WTC11 (cell line): ENCODE measurements around the gene SDF4. TPM values are rescaled to one million over a fixed set of nuclear protein-coding genes. Genes with fewer than 3 reads are reported as not detected.

ENCODE experiments used
- JAZF1 ChIP-seq: fragments of 250-450 bp; sonication (Bioruptor Pico); IDR thresholded peaks from 2 replicates; pipeline ENCODE4 v1.9.0; 2021; ENCODE audit warnings: moderate library complexity, mild to moderate bottlenecking, inconsistent platforms
- ZNF219 ChIP-seq: sonication (generic); formaldehyde crosslinking; IDR thresholded peaks from 2 replicates; pipeline ENCODE4 v1.8.0; 2023; ENCODE audit warnings: missing genetic modification reagents, mild to moderate bottlenecking, borderline replicate concordance
- microRNA-seq: library from miRNA; unstranded; fragments of <30 nt; microRNA quantifications from one replicate; pipeline ENCODE4 v1.2.0, GENCODE V29; 2022; ENCODE audit warnings: borderline number of aligned reads
- total RNA-seq: library from RNA; stranded (reverse); gene quantifications from 3 replicates; pipeline ENCODE4 v1.2.3, GENCODE V29; 2021
- TF ChIP-seq, protein P1 (sequence below): sonication (generic); formaldehyde crosslinking; IDR thresholded peaks from 2 replicates; pipeline ENCODE4 v1.8.1; 2022; ENCODE audit warnings: mild to moderate bottlenecking, missing genetic modification reagents, moderate library complexity, borderline replicate concordance
- TF ChIP-seq, protein P2 (sequence below): fragments of 250-450 bp; sonication (Bioruptor Pico); IDR thresholded peaks from 2 replicates; pipeline ENCODE4 v1.9.0; 2021; ENCODE audit warnings: mild to moderate bottlenecking

Gene SDF4
- total RNA-seq, 1 experiment from 2014 or later = 101 TPM

DNA sequence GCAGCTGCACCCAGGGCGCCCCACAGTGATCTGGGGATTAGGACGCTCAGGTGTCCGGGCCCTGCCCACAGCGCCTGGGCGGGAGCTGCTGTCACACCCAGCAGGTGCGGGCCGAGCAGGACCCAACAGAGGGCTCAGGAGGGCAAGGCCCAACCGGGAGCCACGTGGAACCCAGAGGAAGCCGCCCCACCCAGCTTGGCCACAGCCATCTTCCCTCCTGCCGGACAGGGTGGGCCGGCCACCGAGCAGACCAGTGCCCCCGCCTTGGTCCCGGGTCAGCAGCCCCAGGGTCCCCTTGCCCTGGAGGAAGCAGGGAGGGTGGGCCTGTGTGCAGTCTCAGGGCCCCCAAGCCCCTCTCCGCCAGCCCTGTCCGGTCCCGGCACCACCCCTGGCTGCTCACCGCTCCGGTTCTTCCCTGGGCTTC lies 64.4 kb downstream of the SDF4 start (continued):
- TF ChIP-seq, protein P1, sequence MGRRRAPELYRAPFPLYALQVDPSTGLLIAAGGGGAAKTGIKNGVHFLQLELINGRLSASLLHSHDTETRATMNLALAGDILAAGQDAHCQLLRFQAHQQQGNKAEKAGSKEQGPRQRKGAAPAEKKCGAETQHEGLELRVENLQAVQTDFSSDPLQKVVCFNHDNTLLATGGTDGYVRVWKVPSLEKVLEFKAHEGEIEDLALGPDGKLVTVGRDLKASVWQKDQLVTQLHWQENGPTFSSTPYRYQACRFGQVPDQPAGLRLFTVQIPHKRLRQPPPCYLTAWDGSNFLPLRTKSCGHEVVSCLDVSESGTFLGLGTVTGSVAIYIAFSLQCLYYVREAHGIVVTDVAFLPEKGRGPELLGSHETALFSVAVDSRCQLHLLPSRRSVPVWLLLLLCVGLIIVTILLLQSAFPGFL (CRISPR knock-in tag) = no peak
- TF ChIP-seq JAZF1 = no peak
- TF ChIP-seq, protein P2, sequence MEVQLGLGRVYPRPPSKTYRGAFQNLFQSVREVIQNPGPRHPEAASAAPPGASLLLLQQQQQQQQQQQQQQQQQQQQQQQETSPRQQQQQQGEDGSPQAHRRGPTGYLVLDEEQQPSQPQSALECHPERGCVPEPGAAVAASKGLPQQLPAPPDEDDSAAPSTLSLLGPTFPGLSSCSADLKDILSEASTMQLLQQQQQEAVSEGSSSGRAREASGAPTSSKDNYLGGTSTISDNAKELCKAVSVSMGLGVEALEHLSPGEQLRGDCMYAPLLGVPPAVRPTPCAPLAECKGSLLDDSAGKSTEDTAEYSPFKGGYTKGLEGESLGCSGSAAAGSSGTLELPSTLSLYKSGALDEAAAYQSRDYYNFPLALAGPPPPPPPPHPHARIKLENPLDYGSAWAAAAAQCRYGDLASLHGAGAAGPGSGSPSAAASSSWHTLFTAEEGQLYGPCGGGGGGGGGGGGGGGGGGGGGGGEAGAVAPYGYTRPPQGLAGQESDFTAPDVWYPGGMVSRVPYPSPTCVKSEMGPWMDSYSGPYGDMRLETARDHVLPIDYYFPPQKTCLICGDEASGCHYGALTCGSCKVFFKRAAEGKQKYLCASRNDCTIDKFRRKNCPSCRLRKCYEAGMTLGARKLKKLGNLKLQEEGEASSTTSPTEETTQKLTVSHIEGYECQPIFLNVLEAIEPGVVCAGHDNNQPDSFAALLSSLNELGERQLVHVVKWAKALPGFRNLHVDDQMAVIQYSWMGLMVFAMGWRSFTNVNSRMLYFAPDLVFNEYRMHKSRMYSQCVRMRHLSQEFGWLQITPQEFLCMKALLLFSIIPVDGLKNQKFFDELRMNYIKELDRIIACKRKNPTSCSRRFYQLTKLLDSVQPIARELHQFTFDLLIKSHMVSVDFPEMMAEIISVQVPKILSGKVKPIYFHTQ = no peak
- TF ChIP-seq ZNF219 (CRISPR knock-in tag) = no peak

Small RNAs within 50 kb of the gene (microRNA-seq; reads per million reads assigned to microRNA genes)
- gene MIR200A (8.0 reads per million, percentile 22 among the genes with 10 or more reads in this experiment), gene MIR200B (68.5 reads per million, percentile 57 among the genes with 10 or more reads in this experiment), gene MIR429 (26.5 reads per million, percentile 43 among the genes with 10 or more reads in this experiment)

Other genes with a start within 250 kb of the SDF4 start
- gene PERM1, start 249.9 kb downstream of the SDF4 start, total RNA-seq = not detected in 3 replicates
- gene HES4, start 231.9 kb downstream of the SDF4 start, total RNA-seq = 4.5 to 10.7 TPM (median 8.3 TPM) in 3 replicates
- 29.5 to 38.3 TPM (median 36.1 TPM) in 3 replicates for gene ISG15, start 218.5 kb downstream of the SDF4 start, total RNA-seq
- 184 to 198 TPM (median 186 TPM) in 3 replicates for gene AGRN, start 211.9 kb downstream of the SDF4 start, total RNA-seq
- gene RNF223, start 157.7 kb downstream of the SDF4 start, total RNA-seq = not detected in 3 replicates
- gene C1orf159, start 115.9 kb downstream of the SDF4 start, total RNA-seq = 13.9 to 17.8 TPM (median 14.0 TPM) in 3 replicates
- gene TTLL10, start 58.1 kb downstream of the SDF4 start, total RNA-seq = 0.78 to 1.1 TPM (median 1.1 TPM) in 3 replicates
- 0.83 to 1.2 TPM (median 1.1 TPM) in 3 replicates for gene TNFRSF18, start 25.4 kb downstream of the SDF4 start, total RNA-seq
- gene TNFRSF4, start 17.8 kb downstream of the SDF4 start, total RNA-seq = 0.18 to 0.33 TPM in 2 of 3 replicates, not detected in the other
- 18.8 to 21.4 TPM (median 20.0 TPM) in 3 replicates for gene B3GALT6, start 236 bp upstream of the SDF4 start, total RNA-seq
- gene C1QTNF12, start 14.7 kb upstream of the SDF4 start, total RNA-seq = 8.5 to 10.3 TPM (median 8.5 TPM) in 3 replicates
- gene UBE2J2, start 41.9 kb upstream of the SDF4 start, total RNA-seq = 62.6 to 72.2 TPM (median 65.6 TPM) in 3 replicates
- 4.7 to 8.5 TPM (median 6.4 TPM) in 3 replicates for gene SCNN1D, start 48.4 kb upstream of the SDF4 start, total RNA-seq
- gene ACAP3, start 75.9 kb upstream of the SDF4 start, total RNA-seq = 25.1 to 42.2 TPM (median 30.7 TPM) in 3 replicates
- gene PUSL1, start 76.6 kb upstream of the SDF4 start, total RNA-seq = 42.5 to 51.5 TPM (median 43.6 TPM) in 3 replicates
- 144 to 170 TPM (median 160 TPM) in 3 replicates for gene INTS11, start 92.7 kb upstream of the SDF4 start, total RNA-seq
- gene CPTP, start 92.8 kb upstream of the SDF4 start, total RNA-seq = 10.3 to 14.4 TPM (median 12.3 TPM) in 3 replicates
- gene TAS1R3, start 99.3 kb upstream of the SDF4 start, total RNA-seq = 0.18 to 0.22 TPM (median 0.21 TPM) in 3 replicates
- gene DVL1, start 117.4 kb upstream of the SDF4 start, total RNA-seq = 74.1 to 91.4 TPM (median 77.3 TPM) in 3 replicates
- gene MXRA8, start 126.6 kb upstream of the SDF4 start, total RNA-seq = 6.7 to 11.2 TPM (median 10.7 TPM) in 3 replicates
- 238 to 268 TPM (median 250 TPM) in 3 replicates for gene AURKAIP1, start 143.2 kb upstream of the SDF4 start, total RNA-seq
- 117 to 142 TPM (median 117 TPM) in 3 replicates for gene CCNL2, start 167.3 kb upstream of the SDF4 start, total RNA-seq
- 126 to 156 TPM (median 134 TPM) in 3 replicates for gene MRPL20, start 175.3 kb upstream of the SDF4 start, total RNA-seq
- 1.6 to 2.8 TPM (median 1.9 TPM) in 3 replicates for gene ANKRD65, start 189.3 kb upstream of the SDF4 start, total RNA-seq
- 28.3 to 35.5 TPM (median 28.3 TPM) in 3 replicates for gene VWA1, start 203.7 kb upstream of the SDF4 start, total RNA-seq
- 0.60 to 0.94 TPM (median 0.61 TPM) in 3 replicates for gene ATAD3C, start 217.7 kb upstream of the SDF4 start, total RNA-seq
- 47.9 to 63.6 TPM (median 48.5 TPM) in 3 replicates for gene ATAD3B, start 239.8 kb upstream of the SDF4 start, total RNA-seq